Activated T-helper 2 cell treated with anti-CD3 and anti-CD28 coated beads, Interferon-gamma antibody, Interleukin-2, Interleukin-4, amounts not matched to agents 10 μg/mL and 5 μg/mL and 100 μg/mL, durations not matched to agents 14 hours and 24 hours and 36 hours (primary cell): Measurements from ENCODE around the gene VEPH1. TPM values are rescaled to one million over a fixed set of nuclear protein-coding genes. Genes with fewer than 3 reads are reported as not detected.

Source experiments
- DNase-seq: peaks from one replicate; pipeline ENCODE4 v3.0.0; 2021; ENCODE audit warnings: low spot score
- H3K27ac Mint-ChIP-seq: one replicate; pipeline ENCODE4 v1.8.0; 2021; ENCODE audit warnings: mixed read lengths
- H3K27me3 Mint-ChIP-seq: one replicate; pipeline ENCODE4 v1.8.0; 2021; ENCODE audit warnings: low read depth, mixed read lengths
- H3K36me3 Mint-ChIP-seq: one replicate; pipeline ENCODE4 v1.8.0; 2021; ENCODE audit warnings: low read depth, mixed read lengths
- H3K4me1 Mint-ChIP-seq: one replicate; pipeline ENCODE4 v1.8.0; 2021; ENCODE audit warnings: low read depth, mixed read lengths
- H3K4me3 Mint-ChIP-seq: one replicate; pipeline ENCODE4 v1.8.0; 2021; ENCODE audit warnings: low read depth, mild to moderate bottlenecking, moderate library complexity, mixed read lengths
- H3K9me3 Mint-ChIP-seq: one replicate; pipeline ENCODE4 v1.8.0; 2021; ENCODE audit warnings: mixed read lengths
- intact Hi-C: fragments of 100-400 bp; cut with micrococcal nuclease; formaldehyde crosslinking; loops from one replicate; pipeline ENCODE4 v1.15.1; 2023
- total RNA-seq: library from RNA; stranded (reverse); gene quantifications from 2 replicates; pipeline ENCODE4 v1.2.3, GENCODE V29; 2022

Gene VEPH1
- total RNA-seq, 1 donor from 2014 or later, result not detected

DNA sequence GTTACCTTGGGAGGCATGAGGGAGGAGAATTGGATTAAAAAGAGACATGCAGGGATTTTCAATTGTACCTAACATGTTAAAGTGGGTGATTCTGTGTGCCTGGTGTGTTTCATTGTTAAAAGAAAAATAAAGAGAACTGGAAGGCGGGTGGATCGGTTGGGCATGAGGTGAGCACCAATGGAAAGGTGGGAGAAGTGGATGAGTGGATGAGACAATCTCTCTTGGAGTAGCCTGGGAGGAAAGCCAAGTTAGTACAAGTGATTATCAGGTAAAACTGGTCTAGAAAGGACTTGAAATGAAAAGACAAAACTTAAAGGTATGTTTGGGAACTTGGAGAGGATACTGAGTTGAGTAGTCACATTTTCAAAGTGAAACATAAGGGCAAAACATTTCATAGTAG lies 12.1 kb downstream of the VEPH1 start:
- H3K9me3 Mint-ChIP-seq, result no peaks in the 10 kb centered on the region
- no peaks in the 10 kb centered on the region for H3K36me3 Mint-ChIP-seq
- DNase-seq, result no peak
- H3K4me1 Mint-ChIP-seq, result no peaks in the 10 kb centered on the region
- intact Hi-C loops, result no loop called here
- peaks cover 15% of the 10 kb centered on the region for H3K27me3 Mint-ChIP-seq
- no peak overlapping the region for H3K27ac Mint-ChIP-seq
- H3K4me3 Mint-ChIP-seq, result no peak overlapping the region

DNA sequence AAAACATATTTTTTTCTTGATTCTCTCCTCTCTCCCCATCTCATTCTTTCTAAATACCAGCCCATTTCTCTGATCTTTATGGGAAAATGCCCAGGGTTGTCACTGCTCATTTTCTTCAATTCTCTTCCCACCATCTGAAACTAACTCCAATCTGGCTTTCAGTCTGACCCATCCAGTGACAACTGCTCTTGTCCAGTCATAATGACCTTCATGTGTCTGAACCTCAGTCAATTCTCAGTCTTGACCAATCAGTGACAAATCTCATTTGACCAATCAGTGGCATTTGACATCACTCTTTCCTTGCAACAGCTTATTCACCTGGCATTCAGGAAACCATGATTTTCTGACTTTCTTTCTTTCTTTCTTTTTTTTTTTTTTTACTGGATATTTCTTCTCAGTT lies 15.1 kb downstream of the VEPH1 start:
- no peak for DNase-seq
- H3K9me3 Mint-ChIP-seq, result no peaks in the 10 kb centered on the region
- H3K4me1 Mint-ChIP-seq, result no peaks in the 10 kb centered on the region
- intact Hi-C loops, result no loop called here
- H3K4me3 Mint-ChIP-seq, result no peak overlapping the region
- no peak overlapping the region for H3K27ac Mint-ChIP-seq
- H3K36me3 Mint-ChIP-seq, result no peaks in the 10 kb centered on the region
- peaks cover 12% of the 10 kb centered on the region for H3K27me3 Mint-ChIP-seq

DNA sequence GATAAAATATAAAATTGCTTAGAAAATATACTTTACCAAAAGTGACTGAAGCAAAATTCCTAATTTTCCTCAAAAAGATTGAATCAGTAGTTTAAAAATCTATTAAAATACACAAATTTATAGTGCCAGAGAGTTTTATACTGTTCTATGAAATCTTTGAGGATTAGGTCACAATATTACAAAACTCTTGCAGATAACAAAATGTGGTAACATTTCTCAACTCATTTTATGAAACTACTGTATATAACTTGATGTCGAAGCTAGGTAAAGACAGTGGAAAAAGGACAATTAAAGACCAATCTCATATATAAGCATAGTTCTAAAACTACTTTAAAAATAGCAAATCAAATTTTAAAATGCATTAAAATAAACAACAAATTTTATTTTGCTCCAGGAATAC lies 15.9 kb downstream of the VEPH1 start:
- no peak for DNase-seq
- Mint-ChIP-seq H3K4me3 (no peak overlapping the region), H3K27me3 (peaks cover 12% of the 10 kb centered on the region), H3K4me1 (no peaks in the 10 kb centered on the region), H3K9me3 (no peaks in the 10 kb centered on the region), H3K27ac (no peak overlapping the region), H3K36me3 (no peaks in the 10 kb centered on the region)
- intact Hi-C loops, result no loop called here

DNA sequence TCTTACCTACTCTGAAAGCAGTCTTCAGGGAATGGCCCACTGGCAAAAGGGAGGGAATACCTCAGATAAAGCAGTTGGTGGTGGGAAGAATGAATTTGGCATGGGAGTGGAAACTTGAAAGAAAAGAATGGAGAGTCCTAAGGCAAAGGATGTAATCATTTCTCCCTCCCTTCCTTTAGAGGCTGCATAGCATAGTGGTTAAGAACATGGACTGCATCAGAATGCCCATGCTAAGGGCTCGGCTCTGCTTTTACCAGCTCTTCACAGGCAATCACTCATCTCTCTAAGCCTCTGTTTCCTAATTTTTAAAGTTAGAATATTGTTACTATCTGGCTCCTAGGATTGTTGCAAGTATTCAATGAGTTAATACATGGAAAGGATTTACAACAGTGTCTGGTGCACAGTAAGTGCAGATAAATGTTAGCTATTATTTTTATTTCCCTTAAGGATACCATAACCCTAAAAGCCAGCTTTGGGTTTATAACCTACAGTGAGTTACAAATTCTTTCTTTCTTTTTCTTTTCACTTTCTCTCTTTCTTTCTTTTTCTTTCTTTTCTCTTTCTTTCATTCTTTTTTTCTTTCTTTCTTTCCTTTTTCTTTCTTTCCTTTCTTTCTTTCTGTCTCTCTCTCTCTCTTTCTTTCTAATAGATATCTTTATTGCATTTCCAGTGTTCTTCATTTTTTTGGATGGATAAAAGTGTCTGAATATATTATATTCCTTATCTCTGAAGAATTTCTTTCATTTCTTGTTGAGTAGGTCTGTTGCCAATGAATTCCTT lies 23.6 kb downstream of the VEPH1 start:
- H3K27me3 Mint-ChIP-seq, result no peaks in the 10 kb centered on the region
- intact Hi-C loops, result no loop called here
- DNase-seq, result no peak
- H3K4me1 Mint-ChIP-seq, result no peaks in the 10 kb centered on the region
- no peaks in the 10 kb centered on the region for H3K9me3 Mint-ChIP-seq
- H3K4me3 Mint-ChIP-seq, result no peak overlapping the region
- no peaks in the 10 kb centered on the region for H3K36me3 Mint-ChIP-seq
- no peak overlapping the region for H3K27ac Mint-ChIP-seq

DNA sequence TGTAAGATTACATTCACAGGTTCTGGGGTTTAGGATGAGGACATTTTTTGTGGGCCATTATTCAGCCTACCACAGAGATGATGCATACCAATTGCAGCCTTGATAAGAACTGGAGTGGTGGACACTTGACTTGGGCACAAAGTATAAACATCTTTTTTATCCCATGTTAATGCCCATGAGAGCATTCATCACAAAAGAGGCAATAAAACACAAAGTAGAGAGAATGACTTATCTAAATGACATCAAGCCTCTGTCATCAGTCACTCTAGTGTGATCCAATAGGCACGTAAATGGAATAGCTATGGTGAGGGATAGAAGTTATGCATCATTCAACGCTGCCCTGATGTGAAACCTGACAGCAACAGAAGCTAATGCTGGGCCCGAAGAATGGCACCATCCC lies 25.8 kb downstream of the VEPH1 start:
- no peak overlapping the region for H3K27ac Mint-ChIP-seq
- no peaks in the 10 kb centered on the region for H3K36me3 Mint-ChIP-seq
- H3K27me3 Mint-ChIP-seq, result no peaks in the 10 kb centered on the region
- H3K9me3 Mint-ChIP-seq, result no peaks in the 10 kb centered on the region
- H3K4me3 Mint-ChIP-seq, result no peak overlapping the region
- intact Hi-C loops, result no loop called here
- no peak for DNase-seq
- H3K4me1 Mint-ChIP-seq, result no peaks in the 10 kb centered on the region

DNA sequence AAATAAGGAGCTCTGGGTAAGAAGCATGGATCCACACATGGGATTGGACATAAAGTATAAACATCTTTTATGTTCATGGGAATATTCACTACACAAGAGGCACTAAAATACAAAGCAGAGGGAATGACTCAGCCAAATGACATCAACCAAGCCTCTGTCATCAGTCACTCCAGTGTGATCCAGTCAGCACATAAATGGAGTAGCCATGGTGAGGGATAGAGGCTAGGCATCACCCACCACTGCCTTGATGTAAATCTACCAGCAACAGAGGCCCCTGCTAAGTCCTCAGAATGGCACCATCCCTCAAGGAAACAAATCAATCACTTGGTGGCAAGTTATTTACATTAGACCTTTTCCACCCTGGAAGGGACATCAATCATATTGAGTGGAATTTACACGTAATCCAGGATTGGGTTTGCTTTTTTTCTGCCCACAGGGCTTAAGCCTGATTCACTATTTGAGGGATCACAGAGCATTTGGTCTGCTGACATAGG lies 27.2 kb downstream of the VEPH1 start:
- intact Hi-C loops, result no loop called here
- Mint-ChIP-seq H3K27me3 (no peaks in the 10 kb centered on the region), H3K4me1 (no peaks in the 10 kb centered on the region), H3K27ac (no peak overlapping the region), H3K36me3 (no peaks in the 10 kb centered on the region), H3K4me3 (no peak overlapping the region), H3K9me3 (no peaks in the 10 kb centered on the region)
- DNase-seq, result no peak

DNA sequence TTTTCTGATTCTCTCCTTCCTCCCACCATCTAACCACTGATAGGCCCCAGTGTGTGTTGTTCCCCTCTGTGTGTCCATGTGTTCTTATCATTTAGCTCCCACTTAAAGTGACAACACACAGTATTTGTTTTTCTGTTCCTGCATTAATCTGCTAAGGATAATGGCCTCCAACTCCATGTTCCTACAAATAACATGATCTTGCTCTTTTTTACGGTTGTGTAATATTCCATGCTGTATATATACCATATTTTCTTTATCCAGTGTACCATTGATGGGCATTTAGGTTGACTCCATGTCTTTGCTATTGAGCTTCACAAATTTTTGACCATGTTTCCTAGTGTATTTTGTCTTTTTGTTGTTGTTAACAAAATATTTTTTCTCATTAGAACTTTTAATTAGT lies 30.6 kb downstream of the VEPH1 start:
- H3K36me3 Mint-ChIP-seq, result no peaks in the 10 kb centered on the region
- no peak overlapping the region for H3K27ac Mint-ChIP-seq
- no peaks in the 10 kb centered on the region for H3K4me1 Mint-ChIP-seq
- H3K4me3 Mint-ChIP-seq, result no peak overlapping the region
- H3K27me3 Mint-ChIP-seq, result no peaks in the 10 kb centered on the region
- no peaks in the 10 kb centered on the region for H3K9me3 Mint-ChIP-seq
- no peak for DNase-seq
- intact Hi-C loops, result no loop called here

DNA sequence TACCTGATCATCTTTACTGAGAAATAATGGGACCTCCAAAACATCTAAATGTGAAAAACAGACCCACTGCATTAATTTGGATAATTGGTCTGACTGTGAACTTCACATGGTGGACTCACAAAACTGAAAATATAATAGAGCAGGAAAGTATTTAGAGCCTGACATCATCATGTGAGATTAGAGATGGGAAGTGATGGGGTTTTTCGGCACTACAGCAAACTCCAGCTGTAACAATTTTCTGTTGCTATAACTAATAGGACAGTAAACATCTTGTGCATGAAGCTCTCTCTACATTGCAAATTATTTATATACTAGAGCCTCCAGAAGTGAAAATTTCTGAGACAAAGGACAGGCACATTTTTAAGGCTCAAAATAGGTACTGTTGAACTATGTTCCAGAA lies 32.2 kb downstream of the VEPH1 start:
- Mint-ChIP-seq H3K4me1 (no peaks in the 10 kb centered on the region), H3K4me3 (no peak overlapping the region), H3K27ac (no peak overlapping the region), H3K9me3 (no peaks in the 10 kb centered on the region), H3K27me3 (no peaks in the 10 kb centered on the region), H3K36me3 (no peaks in the 10 kb centered on the region)
- no peak for DNase-seq
- intact Hi-C loops, result no loop called here

DNA sequence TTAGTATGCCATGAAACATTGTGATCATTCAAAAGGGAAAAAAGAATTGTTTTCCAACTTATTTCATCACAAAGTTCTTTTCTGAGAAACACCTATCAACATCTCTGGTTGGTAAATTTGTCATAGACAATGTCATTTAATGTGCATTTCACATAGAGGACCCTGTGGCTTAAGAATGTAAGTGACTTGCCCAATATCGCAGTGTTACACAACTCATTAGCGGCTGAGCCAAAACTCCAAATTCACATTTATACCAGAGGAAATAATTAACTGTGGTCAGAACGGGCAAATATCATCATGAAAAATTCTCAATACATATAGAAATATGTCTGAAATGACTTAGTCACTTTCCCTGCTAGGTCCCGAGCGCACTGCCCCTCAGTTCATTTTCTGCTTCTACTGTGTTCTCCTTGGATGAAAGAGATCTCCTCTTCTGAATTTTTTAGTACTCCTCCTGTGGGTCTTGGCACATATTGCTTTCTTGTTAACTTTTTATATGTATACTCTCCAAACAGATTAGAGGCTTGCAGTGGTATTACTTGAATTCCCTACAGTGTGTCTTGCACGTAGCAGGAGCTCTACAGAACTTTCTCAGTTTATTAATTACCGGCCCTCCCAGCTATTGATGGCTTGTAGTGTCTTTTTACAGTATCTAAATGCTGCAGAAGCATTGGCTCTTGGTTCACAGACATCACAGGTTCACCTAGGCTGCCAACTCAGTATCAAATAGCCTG lies 33.5 kb downstream of the VEPH1 start:
- DNase-seq, result no peak
- Mint-ChIP-seq H3K27me3 (no peaks in the 10 kb centered on the region), H3K9me3 (no peaks in the 10 kb centered on the region), H3K27ac (no peak overlapping the region), H3K4me1 (no peaks in the 10 kb centered on the region), H3K4me3 (no peak overlapping the region), H3K36me3 (no peaks in the 10 kb centered on the region)
- intact Hi-C loops, result no loop called here

DNA sequence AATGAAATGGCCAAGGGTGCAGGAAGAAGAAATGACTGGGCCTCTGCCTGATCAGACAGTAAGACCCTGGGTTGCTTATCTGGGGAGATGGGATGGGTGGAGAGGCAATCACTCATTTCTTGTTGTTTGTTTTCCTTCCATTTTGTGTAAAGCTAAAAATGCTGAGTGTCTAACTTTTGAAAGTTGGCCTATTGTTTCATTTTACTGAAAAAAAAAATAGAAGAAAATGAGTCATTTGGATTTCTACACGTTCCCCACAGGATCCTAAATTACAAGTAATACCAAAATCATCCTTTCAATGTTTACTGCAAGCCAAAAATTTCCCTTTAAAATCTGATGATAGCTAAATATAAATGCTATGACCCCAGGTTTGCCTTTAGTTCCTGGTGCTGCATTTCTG lies 36.0 kb downstream of the VEPH1 start:
- no peaks in the 10 kb centered on the region for H3K27me3 Mint-ChIP-seq
- H3K4me1 Mint-ChIP-seq, result no peaks in the 10 kb centered on the region
- no peaks in the 10 kb centered on the region for H3K36me3 Mint-ChIP-seq

DNA sequence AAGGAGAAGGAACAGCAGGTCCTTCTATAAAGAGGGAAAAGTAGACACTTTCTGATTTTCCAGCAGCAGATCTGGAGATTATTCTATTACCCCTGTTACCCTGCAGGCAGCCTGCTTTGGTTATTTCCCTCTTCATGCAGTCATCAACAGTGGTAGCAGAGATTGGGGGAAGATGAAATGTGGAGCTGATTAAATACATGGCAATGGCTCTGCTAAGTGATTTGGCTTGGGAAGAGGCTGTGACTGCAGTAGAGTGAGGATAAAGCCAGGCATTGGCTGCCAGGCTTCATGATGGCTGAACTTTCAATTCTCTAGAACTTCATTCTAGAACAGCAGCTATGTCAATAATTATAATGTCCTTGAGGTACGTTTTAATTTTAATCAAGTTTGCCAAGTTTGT lies 37.5 kb downstream of the VEPH1 start:
- intact Hi-C loops, result no loop called here
- Mint-ChIP-seq H3K9me3 (no peaks in the 10 kb centered on the region), H3K27ac (no peak overlapping the region), H3K36me3 (no peaks in the 10 kb centered on the region), H3K27me3 (no peaks in the 10 kb centered on the region), H3K4me1 (no peaks in the 10 kb centered on the region), H3K4me3 (no peak overlapping the region)
- DNase-seq, result no peak

More for the DNA sequence above, 36.0 kb downstream of the VEPH1 start:
- Mint-ChIP-seq H3K4me3 (no peak overlapping the region), H3K27ac (no peak overlapping the region), H3K9me3 (no peaks in the 10 kb centered on the region)
- no peak for DNase-seq
- intact Hi-C loops, result no loop called here

DNA sequence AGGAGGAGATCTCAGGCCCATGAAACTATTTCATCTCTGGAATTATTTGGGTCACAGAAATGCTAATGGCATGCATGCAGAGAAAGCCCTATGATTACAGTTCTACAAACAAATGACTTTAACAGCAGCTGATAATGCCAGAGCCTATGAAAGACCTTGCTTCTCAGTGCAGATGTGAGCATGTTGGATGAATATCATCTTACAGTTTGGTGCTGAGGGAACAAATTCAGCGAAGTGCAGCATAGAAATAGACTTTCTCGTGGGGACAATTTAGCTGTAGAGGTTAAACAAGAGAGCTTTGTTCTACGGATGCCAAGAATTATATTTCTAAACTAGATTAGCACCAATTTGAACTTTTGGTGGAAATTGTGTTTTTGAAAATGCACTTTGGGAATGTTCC lies 38.9 kb downstream of the VEPH1 start:
- no peak overlapping the region for H3K27ac Mint-ChIP-seq
- no peaks in the 10 kb centered on the region for H3K36me3 Mint-ChIP-seq
- no peak overlapping the region for H3K4me3 Mint-ChIP-seq
- intact Hi-C loops, result no loop called here
- no peaks in the 10 kb centered on the region for H3K27me3 Mint-ChIP-seq
- DNase-seq, result no peak
- H3K9me3 Mint-ChIP-seq, result no peaks in the 10 kb centered on the region
- H3K4me1 Mint-ChIP-seq, result no peaks in the 10 kb centered on the region

DNA sequence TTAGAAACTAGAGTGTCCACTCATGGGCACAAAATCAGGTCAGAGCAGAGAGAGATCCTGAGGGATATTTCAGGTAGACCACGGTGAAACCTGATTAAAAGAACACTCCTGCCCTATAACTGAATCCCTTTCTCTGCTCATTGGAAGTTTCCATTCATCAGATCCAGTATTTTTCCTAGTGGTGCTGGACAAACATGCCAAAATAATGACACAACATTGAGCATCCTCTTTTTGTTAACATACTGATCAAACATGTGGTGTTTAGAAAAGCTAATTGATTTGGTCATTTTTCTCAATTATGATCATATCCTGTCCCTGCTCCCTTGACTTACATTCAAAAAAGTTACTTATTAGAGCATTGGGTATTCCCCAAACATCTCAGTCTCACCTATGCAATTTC lies 39.4 kb downstream of the VEPH1 start:
- intact Hi-C loops, result no loop called here
- Mint-ChIP-seq H3K4me3 (no peak overlapping the region), H3K27ac (no peak overlapping the region), H3K36me3 (no peaks in the 10 kb centered on the region), H3K4me1 (no peaks in the 10 kb centered on the region), H3K27me3 (no peaks in the 10 kb centered on the region), H3K9me3 (no peaks in the 10 kb centered on the region)
- no peak for DNase-seq
